ENCODE results near the gene TVP23A. TPM values are rescaled to one million over a fixed set of nuclear protein-coding genes. Genes with fewer than 3 reads are reported as not detected.

The TVP23A gene
- not detected in 2 replicates for total RNA-seq
- long read RNA-seq: 0 reads

DNA sequence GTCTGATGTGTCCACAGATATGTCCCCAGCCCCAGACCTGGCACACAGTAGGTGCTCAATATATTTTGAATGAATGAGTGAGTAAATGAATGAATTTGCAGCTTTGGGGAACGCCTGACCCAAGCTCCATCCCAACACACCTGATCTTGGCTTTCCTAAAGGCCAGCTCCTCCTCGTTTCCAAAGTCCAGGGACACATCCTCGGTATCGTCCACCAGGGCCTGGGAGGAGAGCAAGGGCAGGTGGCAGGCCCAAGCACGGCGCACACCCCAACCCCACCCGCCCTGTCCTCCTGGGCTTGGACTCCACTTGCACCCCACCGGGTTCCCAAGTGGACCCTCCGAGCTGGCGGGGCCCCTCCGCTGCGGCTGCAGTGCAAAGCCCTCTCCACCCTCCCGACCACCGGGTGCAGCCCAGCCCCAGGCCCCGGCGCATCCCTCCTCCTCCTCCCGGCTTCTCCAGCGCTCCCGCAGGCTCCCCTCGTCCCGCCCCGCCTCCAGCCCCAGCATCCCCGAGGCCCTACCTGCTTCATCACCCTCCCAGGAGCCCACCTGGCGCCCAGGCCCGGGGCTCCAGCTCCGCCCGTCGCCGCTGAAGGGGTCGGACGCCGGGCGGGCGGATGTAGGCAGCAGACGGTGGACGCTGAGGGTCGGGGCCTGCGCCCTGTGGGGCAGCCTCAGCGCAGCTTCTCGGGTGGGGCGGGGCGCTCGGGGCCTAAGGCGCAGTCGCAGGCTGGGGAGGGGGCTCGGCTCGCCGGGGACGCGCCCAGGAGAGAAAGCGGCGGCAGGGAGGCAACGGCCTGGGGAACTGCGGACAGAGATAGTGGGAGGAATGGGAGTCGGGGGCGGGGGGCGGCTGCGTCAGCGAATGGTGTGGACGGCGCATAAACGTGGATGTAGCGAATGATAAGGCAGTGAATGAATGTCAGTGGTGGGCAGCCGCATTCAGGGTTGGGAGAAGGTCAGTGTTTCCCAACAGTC is at the start of gene TVP23A:
TVP23A (minus strand) TSS at position 832 of the 979 bp plus-strand sequence; CDS start at position 531, 301 bp downstream.
- Mint-ChIP-seq H3K27ac (ENCODE audit: unreplicated experiment) (no peak within 1 kb of the TSS), H3K36me3 (ENCODE audit: unreplicated experiment) (no peaks in the 10 kb centered on the region), H3K27me3 (ENCODE audit: unreplicated experiment) (peaks cover 19% of the 10 kb centered on the region), H3K4me1 (ENCODE audit: unreplicated experiment) (no peaks in the 10 kb centered on the region), H3K4me3 (ENCODE audit: unreplicated experiment) (no peak within 1 kb of the TSS), H3K9me3 (ENCODE audit: unreplicated experiment) (no peaks in the 10 kb centered on the region)
- DNase-seq (ENCODE audit: extremely low spot score, unreplicated experiment): no peak
- TF ChIP-seq, protein P1, sequence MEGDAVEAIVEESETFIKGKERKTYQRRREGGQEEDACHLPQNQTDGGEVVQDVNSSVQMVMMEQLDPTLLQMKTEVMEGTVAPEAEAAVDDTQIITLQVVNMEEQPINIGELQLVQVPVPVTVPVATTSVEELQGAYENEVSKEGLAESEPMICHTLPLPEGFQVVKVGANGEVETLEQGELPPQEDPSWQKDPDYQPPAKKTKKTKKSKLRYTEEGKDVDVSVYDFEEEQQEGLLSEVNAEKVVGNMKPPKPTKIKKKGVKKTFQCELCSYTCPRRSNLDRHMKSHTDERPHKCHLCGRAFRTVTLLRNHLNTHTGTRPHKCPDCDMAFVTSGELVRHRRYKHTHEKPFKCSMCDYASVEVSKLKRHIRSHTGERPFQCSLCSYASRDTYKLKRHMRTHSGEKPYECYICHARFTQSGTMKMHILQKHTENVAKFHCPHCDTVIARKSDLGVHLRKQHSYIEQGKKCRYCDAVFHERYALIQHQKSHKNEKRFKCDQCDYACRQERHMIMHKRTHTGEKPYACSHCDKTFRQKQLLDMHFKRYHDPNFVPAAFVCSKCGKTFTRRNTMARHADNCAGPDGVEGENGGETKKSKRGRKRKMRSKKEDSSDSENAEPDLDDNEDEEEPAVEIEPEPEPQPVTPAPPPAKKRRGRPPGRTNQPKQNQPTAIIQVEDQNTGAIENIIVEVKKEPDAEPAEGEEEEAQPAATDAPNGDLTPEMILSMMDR (IDR thresholded peaks at IDR 0.05): no peak

DNA sequence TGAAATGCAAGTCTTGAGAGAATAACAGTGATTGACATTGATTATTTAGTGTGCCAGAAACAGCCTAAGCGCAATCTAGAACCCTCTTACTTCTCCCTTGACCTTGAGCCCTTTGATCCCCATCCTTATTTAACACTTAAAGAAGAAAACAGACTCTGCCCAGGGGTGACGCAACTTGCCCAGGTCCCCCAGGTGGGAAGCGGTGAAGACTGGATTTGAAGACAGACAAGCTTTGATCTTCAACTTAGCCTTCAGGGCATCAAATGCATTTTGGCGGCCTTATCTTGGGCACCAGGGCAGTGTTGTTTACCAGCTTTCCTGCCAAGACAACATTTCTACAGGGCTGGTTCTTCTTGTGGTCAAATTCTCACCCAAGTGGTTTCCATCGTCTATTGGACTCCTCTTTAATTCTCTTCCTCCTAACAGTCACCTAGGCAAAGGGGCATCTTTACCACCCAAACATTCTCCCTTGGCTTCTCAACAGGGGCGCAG is 49.6 kb upstream of the TVP23A start:
- Mint-ChIP-seq H3K36me3 (ENCODE audit: unreplicated experiment) (no peaks in the 10 kb centered on the region), H3K4me3 (ENCODE audit: unreplicated experiment) (no peak overlapping the region), H3K4me1 (ENCODE audit: unreplicated experiment) (peaks cover 3% of the 10 kb centered on the region), H3K9me3 (ENCODE audit: unreplicated experiment) (no peaks in the 10 kb centered on the region), H3K27ac (ENCODE audit: unreplicated experiment) (no peak overlapping the region), H3K27me3 (ENCODE audit: unreplicated experiment) (no peaks in the 10 kb centered on the region)
- TF ChIP-seq, protein P1 (IDR thresholded peaks at IDR 0.05): no peak
- no peak for DNase-seq (ENCODE audit: extremely low spot score, unreplicated experiment)

DNA sequence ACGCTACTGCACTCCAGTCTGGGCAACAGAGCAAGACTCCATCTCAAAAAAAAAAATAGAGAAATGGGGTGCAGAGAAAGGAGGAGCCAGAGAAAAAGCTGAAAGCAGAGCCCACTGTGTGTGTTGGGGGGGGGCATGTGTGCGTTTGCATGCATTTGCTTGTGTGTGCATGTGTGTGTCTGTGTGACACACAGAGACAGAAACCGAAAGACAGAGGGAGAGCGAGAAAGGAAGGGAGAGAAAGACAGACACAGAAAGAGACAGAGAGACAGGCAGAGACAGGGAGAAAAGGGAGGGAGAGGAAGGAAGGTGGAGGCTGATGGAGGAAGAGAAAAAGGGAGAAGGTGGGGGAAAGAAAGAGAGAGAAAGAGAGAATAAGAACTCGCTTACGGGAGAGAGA is 48.6 kb upstream of the TVP23A start:
- Mint-ChIP-seq H3K27ac (ENCODE audit: unreplicated experiment) (no peak overlapping the region), H3K4me3 (ENCODE audit: unreplicated experiment) (no peak overlapping the region), H3K9me3 (ENCODE audit: unreplicated experiment) (no peaks in the 10 kb centered on the region), H3K4me1 (ENCODE audit: unreplicated experiment) (peaks cover 3% of the 10 kb centered on the region), H3K36me3 (ENCODE audit: unreplicated experiment) (no peaks in the 10 kb centered on the region), H3K27me3 (ENCODE audit: unreplicated experiment) (peaks cover under 1% of the 10 kb centered on the region)
- TF ChIP-seq, protein P1 (IDR thresholded peaks at IDR 0.05): no peak
- DNase-seq (ENCODE audit: extremely low spot score, unreplicated experiment): no peak

DNA sequence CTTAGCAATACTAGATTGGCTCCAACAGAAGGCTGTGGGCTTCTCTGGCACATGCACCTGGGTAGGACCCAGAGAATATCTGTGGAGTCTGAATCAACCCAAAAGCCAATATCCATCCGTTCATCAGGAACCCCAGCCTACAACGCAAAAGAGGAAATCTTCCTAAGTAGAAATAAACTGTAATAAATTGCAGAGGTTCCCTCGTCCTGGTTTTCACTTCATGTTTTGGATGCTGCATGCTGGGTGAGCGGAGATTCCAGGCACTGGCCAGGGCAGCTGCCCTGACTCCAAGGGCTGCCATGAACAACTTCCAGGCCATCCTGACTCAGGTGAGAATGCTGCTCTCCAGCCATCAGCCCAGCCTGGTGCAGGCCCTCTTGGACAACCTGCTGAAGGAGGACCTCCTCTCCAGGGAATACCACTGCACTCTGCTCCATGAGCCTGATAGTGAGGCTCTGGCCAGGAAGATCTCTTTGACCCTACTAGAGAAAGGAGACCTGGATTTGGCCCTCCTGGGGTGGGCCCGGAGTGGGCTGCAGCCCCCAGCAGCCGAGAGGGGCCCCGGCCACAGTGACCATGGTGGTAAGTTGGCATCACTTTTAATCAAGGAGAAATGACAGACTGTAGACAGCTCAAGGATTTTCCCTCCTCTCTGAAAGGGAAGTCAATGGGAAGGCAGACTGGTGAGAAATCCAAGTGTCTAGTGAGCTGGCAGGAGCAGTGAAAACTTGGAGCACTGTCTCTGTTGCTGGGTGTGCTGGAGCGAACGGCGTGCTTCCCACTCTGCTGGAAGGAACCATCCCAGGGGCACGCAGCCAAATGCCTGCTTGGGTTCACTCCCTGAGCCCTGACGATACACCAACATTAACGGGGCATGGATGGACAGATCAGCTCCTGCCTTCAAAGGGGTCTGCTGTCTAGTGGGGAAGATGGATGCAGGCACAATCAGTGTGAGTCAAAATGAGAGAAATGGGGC is 47.7 kb upstream of the TVP23A start:
- H3K4me1 Mint-ChIP-seq (ENCODE audit: unreplicated experiment): peaks cover 3% of the 10 kb centered on the region

More for the DNA sequence above, 47.7 kb upstream of the TVP23A start:
- Mint-ChIP-seq H3K4me3 (ENCODE audit: unreplicated experiment) (no peak overlapping the region), H3K27ac (ENCODE audit: unreplicated experiment) (no peak overlapping the region), H3K36me3 (ENCODE audit: unreplicated experiment) (no peaks in the 10 kb centered on the region), H3K27me3 (ENCODE audit: unreplicated experiment) (peaks cover 5% of the 10 kb centered on the region), H3K9me3 (ENCODE audit: unreplicated experiment) (no peaks in the 10 kb centered on the region)
- TF ChIP-seq, protein P1 (IDR thresholded peaks at IDR 0.05): no peak
- DNase-seq (ENCODE audit: extremely low spot score, unreplicated experiment): no peak
